NCI-H2081 treated with DMSO at 0.1 percent for 48 hours (cell line): ENCODE measurements around the gene ASIC2.
"Not testable (repeated sequence)": the region's sequence is repeated elsewhere in the genome, so short reads cannot be mapped to it uniquely, and the experiment has no call there.

Experiments used
- DNase-seq: peaks from one replicate; lab custom pipeline; 2025; lab: John Stamatoyannopoulos, UW

The ASIC2 gene

DNA sequence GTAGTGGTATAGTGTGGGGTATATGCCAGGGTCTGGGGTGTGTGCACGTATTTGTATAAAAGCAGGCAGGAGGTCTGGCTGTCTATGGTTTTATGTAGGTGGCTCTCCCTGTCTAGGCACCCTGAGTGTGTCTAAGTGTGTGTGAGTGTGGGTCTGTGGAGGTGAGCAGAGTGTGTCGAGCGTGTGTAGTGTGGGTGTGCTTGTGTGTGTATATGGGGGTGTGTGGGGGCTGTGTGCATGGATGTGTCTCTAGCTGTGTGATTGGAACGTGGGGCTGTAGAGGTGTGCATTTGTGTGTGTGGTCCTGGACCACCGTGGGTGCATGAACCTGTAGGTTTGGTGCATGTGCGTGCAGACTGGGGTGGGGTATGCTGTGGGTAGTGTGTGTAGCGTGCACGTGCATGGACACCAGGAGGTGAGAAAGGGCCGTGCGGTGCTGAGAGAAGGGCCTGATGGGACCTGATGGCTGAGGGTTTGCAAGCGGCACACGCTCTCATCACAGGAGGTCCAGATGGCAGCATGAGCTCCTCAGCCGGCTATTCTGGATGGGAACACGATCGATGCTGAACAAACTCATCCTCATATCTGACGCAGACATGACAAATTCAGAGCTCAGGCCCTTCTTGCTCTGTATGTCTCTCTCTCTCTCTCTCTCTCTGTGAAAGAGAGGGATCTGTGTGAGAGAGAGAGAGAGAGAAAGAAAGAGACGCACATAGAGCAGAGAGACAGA lies 273.8 kb downstream of the ASIC2 start:
- no peak for DNase-seq

DNA sequence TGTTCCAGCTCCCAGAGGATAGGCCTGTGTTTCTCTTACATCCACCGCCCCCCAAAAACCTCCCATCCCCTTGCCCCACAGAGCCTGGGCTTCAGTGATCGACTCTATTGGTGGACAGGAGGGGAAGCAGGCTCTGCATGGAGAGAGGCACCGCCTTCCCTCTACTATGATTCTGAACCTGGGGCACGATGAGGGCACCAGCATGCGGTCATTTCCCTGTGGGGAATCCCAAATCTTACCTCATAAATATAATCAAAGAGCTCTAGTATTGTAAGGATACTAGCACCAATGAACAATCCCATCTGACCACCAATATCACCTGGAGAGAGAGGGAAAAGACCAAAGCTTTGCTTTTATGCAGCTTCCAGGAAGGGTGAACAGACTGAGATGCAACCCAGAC lies 275.7 kb downstream of the ASIC2 start:
- DNase-seq: no peak

DNA sequence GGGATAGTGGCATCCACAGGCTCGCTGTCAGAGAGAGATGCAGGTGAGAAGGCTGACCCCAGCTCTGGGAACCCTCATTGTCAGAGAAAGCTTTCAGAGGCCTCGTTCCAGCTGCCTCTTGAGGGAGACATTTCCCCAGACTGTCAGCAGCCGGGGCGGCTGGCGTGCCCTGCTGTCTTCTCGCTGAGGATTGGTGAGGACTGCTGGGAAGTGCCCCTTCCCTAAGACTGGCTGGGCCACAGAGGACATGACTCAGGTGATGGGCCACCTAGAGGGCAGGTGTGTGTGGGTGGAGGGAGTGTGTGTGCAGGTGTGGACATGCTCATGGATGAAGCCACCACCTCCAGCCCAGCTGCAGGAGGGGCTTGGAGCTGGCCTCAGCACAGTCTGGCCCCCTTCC lies 276.2 kb downstream of the ASIC2 start:
- no peak for DNase-seq

DNA sequence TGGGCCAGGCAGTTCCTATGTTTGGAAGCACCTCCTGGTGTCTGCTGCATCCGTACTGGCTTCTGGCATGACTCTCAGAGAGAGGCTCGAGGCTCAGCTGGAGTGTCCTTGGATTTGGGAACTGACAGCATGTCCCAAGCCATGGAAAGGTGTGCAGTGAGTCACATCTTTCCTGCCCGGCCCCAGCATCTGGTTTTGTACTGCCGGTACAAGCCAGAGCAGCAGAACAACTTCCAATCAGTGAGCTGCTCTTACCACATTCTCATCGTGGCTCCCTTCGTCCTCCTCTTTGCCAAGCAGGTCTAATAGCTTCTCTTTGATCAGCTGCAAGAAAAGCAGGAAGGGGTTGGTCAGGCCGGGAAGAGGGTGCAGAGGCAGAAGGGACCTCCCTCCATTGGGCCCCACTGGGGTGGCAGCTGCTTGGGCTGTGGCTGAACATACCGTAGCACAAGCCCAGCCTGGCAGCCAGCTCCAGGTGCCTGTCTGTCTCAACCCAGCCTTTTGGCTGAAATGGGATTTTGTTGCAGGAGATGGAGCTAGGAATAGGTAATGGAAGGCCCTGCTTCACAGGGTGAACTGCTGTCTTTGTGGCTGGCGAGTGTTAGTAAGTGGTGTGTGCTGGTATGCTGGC lies 277.3 kb downstream of the ASIC2 start:
- no peak for DNase-seq

DNA sequence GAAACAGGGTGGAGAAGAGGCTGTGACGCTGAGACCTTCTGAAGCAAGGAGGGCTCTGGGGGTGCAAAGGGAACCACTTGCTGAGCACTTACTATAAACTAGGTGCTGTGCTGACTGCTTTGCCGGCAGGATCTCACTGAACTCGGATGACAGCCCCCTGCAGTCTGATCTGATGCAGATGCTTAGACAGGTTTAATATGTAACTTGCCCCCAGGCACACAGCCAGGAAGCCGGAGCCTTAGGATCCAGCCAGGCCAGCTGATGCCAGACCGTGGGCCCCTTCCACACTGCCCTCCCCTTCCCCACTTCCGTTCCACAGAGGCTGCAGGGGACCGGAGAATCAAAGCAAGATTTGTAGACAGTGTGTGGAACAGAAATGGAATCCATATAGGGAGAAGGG lies 278.3 kb downstream of the ASIC2 start:
- DNase-seq: no peak

DNA sequence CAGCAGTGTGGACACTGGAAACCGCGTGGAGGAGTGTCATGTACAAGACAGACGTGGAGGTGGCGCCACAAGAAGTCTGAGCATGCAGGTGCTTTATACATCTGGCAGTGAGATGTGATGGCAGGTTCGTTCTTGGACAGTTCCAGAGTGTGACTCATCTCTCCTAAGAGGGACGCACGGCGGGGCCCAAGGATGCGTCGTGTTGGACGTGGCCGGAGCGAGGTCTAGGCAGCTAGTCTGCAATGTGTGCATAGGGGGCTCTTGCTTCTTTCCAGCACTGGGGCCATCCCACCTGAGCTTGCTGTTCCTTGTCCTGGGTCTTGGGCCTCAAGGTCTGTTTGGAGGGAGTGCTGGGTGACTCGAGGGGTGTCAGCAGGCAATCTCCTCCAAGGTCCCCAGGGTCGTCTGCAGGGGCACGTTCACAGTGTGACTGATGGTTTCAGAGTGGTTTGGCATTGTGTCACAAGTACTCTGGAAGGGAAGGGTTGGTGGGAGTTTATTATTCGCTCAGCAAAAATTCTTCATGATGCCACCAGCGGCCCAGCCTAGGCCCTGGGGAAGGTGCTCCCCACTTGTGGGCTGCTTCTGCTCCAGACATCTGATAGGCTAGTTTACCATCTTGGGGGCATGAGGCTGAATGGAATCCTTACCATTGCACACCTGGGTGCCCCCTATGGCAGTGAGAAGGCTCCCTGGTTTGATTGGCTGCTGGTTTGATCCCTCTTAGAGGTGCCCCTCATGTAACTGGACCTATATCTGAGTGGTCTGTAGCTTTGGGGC lies 279.3 kb downstream of the ASIC2 start:
- DNase-seq: no peak

DNA sequence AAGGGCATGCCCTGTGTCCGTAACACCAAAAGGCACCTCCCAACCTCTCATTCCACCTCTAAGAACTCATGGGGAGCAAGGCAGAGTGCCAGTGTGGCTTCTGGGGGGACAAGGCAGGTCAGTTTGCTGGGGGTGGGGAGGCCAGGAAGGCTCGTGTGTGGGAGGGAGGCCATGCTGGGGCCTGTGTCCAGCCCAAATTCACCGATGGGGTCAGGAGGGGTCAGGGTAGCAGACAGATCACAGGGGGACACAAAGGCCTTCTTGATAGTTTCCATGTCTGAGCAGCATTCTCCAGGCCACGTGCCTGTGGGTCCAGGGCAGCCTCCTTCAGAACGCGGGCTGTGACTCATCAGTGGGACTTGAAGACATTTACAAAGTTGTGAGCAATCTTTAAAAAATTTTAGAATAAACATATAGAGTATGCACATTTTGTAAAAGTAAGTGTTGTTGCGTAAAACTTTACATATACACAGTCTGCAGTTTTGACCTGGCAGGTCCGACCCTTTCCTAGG lies 280.5 kb downstream of the ASIC2 start:
- DNase-seq: no peak

DNA sequence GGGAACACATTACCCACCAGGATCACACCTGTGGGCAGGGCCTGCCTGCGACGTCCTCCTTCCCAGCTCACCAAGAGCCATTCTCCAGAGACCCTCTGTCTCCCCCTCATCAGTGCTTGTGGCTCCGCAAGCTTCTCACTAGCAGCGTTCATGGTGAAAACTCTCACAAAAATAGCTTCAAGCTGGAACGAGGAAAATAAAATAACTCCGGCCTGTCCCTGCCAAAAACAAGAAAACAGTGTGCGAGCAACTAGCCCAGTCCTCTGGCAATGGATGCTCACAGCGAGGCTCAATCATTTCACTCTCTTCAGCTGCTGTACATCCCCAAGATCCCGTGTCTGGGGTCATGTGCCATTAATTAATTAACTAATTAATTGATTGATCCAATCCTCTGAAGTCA lies 283.5 kb downstream of the ASIC2 start:
- no peak for DNase-seq

DNA sequence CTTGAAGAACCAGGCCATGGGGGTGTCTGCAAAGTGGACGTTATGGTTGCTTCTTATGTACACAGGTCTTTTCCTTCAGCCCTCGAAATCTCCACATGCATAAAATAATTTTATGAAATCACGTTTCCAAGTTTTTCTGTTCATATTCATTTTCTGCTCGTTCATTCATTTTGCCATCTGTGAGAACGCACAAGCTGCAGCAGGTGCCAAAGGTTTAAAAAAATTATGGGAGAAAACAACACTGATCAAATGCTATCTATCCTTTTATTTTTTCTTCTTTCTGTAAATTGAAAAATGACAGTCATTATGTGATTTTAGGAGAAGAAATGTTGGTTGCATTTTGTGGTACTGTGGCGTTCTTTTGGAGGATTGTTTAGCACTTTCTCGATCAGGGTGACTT lies 285.9 kb downstream of the ASIC2 start:
- DNase-seq: no peak

DNA sequence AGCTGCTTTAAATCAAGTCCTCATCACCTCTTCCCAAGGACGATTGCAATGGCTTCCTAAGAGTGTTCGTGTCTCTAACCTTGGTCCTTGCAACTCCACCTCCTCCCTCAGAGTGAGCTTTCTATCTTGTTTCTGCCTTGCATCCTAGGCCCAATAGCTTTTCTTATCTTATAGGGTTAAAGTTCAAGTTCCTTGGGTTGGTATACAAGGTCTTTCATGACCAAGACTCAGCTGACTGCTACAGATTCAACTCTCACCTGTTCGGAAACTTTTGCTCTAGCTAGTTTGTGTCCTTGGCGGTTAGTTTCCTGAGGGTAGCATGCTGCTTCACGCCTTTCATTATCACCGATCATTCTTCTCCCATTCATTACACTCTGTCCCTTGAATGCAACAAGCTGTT lies 290.8 kb downstream of the ASIC2 start:
- DNase-seq: no peak

DNA sequence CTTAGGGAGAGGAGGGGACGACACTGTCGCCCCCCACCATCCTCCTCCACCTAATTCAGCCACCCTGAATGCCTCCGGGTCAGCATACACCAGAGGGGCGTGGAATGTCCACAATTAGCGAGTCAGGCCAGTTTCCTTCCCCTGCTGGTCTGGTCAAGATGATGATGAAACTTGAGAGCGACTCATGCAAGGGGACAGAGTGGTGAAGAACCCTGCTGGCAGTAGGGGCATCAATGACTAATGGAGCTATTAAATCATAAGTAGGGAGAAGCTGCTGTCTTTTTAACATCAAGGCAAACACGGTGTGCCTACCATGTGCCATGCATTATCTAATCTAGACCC lies 294.2 kb downstream of the ASIC2 start:
- DNase-seq: no peak

DNA sequence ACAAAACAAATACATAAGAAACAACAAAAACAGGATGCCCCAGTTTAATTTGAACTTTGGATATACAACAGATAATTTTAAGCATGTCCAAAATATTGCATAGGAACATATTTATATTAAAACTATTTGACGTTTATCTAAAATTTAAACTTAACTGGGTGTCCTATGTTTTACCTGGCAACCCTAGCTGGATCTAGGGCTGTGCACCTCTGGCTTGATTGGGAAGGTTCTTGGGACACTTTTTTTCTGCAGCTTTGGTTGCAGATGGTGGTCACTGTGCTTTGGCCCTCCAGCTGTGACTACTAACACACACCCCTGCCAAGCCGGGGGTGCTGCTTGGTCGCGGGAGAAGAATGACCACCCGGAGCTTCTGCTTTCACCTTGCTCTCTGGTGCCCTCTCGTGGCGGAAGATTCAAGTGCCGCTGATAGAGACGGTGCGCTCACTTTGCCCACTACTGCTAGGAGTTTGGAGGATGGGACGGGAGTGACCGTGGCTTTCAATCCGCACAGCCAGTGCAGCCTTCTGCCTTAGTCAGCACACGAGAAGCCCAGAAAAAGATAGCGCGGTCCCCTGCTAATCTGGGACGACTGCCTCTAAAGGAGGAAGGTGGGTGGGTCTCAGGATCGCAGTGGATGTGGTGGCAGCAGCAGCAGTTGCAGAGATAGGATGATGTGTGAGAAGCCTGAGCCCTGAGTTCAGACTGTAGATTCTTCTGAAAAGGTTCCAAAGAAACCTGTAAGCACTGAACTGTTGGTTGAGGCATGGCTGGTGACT lies 294.8 kb downstream of the ASIC2 start:
- no peak for DNase-seq

DNA sequence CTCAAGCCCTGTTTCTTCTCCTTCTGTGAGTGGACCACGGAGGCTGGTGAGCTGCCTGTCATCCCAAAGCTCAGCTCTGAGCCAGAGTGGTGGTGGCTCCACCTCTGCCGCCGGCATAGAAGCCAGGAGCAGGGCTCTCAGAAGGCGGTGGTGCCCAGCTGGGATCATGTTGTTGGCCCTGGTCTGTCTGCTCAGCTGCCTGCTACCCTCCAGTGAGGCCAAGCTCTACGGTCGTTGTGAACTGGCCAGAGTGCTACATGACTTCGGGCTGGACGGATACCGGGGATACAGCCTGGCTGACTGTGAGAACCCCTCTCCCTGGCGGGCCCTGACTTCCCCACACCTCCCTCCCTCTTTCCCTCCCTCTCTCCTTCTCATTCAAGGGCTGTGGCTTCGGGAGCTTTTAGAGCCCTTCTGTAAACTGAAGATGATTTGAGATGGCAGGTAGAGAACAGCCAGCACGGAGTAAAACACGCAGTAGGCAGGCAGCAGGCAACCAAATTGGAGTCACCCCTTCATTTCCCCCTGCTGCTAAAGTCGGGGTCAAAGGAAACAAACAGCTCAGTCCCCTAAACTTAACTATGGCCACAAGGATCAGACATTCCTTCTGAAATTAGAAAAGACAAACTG lies 297.6 kb downstream of the ASIC2 start:
- no peak for DNase-seq

DNA sequence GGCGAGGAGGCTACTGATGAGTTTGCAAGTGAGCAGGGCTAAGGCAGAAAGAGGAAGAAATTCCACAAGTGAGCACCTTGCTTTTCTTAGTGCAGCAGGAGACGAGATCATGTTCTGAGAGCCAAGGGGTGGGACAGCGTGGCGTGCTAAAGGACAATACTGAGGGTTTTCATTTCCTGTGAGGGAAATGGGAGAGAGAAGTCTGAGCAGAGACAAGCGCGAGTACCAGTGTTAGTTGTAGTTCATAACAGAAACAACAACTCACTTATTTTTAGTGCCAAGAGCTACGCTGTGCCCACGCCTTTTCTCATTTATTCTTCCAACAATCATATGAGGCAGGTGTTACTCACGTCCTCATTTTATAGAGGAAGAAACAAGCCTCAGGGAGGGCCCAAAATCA lies 299.1 kb downstream of the ASIC2 start:
- no peak for DNase-seq

DNA sequence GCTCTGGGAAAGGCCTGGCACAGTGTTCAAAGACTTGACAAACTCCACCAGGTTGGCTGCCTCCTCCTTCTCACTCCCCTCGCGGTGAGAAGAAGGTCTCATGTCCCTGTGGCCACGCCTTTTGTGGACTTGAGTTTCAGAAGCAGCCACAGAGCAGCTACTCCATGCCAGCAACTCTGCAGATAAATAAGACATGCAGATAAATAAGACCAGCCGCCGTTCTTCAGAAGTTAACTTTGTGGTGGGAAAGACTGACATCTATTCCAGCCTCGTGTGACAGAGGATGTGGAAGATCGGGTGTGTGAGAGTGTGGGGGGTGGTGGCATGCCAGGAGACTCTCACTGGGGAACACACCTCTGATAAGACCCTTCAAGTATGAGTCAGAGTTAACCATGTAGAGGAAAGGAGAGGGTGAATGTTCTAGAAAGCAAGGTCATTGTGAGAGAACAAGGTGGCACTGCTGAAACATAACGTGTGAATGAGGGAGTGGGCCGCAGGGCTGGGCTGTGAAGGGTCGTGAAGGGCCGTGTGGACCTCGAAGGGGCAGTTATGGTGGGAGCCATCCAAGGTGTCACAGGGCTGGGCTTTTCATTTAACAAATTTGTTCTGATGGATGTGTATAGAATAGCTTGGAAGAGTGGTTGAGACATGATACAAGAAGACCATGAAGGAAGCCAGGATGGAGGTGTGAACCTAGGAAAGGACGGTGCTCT lies 300.6 kb downstream of the ASIC2 start:
- no peak for DNase-seq

DNA sequence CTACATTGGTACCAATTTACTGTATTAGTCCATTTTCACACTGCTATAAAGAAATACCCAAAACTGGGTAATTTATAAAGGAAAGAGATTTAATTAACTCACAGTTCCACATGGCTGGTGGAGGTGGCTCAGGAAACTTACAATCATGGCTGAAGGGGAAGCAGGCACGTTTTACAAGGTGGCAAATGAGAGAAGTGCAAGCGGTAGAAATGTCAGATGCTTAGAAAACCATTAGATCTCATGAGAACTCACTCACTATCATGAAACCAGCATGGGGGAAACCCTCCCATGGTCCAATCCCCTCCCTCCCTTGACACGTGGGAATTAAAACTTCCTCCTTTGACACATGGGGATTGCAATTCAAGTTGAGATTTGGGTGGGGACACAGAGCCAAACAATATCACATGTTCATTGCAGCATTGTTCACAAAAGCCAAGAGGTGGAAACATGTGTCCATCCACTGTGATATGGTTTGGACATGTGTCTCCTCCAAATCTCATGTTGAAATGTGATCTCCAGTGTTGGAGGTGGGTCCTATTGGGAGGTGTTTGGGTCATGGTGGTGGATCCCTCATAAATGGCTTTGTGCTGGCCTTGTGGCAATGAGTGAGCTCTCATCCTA lies 304.5 kb downstream of the ASIC2 start:
- DNase-seq: no peak

DNA sequence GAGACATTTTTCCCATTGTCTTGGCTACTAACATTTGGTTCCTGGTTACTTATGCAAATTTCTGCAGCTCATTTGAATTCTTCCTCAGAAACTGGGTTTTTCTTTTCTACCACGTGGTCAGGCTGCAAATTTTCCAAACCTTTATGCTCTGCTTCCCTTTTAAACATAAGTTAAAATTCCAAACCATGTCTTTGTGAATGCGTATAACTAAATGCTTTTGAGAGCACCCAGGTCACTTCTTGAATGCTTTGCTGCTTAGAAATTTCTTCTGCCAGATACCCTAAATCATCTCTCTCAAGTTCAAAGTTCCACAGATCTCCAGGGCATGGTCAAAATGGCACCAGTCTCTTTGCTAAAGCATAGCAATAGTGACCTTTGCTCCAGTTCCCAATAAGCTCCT lies 305.2 kb downstream of the ASIC2 start:
- not testable (repeated sequence) for DNase-seq

DNA sequence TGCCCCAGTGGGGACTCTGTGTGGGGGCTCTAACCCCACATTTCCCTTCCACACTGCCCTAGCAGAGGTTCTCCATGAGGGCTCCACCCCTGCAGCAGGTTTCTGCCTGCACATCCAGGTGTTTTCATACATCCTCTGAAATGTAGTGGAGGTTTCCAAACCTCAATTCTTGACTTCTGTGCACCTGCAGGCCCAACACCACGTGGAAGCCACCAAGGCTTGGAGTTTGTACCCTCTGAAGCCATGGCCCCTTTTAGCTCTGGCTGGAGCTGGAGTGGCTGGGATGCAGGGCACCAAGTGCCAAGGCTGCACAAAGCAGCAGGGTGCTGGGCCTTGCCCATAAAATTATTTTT lies 305.7 kb downstream of the ASIC2 start:
- DNase-seq: not testable (repeated sequence)

DNA sequence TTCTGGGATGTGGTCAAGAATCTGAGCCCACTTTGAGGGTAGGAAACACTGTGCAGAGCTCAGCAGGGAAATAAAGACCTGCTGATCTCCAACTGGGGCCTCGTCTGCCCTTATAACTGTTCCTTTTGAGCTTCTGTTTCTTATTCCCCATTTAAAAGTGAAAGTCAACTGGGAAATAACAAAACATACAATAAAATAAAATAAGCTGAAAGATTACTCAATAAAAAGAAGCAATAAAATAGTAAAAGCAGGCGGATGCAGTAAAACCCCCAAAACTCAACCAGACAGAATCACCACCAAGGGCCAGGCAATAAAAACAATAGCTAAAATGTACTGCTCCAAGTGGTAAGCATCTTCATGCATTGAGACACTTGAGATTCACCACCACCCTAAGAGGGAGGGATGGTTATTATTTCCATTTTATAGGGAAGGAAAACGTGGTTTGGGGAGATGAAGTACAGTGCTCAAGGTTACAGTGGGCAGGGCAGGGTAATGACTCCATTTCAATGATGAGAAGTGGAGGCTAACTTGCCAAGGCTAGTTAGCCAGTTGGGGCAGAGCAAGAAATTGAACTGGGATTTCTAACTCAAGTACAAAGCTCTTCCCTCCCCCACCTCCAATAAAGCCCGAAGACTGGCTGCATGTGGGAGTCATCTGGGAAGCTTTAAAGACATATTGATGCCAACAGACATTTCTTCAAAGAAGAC lies 307.9 kb downstream of the ASIC2 start:
- no peak for DNase-seq

DNA sequence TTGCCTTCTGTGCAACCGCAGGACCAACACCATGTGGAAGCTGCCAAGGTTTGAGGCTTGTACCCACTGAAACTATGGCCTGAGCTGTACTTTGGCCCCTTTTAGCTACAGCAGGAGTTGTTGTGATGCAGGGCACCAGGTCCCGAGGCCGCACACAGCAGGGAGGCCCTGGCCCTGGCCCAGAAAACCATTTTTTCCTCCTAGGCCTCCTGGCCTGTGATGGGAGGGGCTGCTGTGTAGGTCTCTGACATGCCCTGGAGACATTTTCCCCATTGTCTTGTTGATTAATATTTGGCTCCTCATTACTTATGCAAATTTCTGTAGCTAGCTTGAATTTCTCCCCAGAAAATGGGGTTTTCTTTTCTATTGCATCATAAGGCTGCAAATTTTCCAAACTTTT lies 311.5 kb downstream of the ASIC2 start:
- not testable (repeated sequence) for DNase-seq
